SH-SY5Y (cell line): Measurements from ENCODE around the gene MSMP.

Experiments used
- GATA2 ChIP-seq: IDR thresholded peaks from 2 replicates; pipeline ENCODE4 v1.6.1; 2011; ENCODE audit warnings: mild to moderate bottlenecking, low read depth, low read length
- GATA3 ChIP-seq: IDR thresholded peaks from 2 replicates; pipeline ENCODE4 v1.6.1; 2011; ENCODE audit warnings: low read depth, mild to moderate bottlenecking, low read length, moderate library complexity

DNA sequence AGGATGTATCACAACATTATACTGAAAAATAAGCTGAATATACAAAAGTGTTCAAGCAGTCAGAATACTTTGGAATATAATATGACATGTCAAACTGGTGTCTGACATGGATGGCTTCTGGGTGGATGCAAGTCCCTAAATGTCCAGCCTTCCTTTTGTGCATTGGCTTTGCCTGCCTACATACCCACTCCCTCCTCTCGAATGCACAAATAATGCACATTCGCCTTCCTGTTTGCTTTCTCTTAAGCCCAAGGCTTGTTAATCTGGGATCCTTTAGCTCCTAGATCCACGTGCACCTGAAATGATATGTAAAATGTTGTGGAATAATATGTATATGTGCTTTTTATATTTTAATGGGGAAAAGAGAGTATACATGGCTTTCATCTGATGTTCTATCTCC lies 24.4 kb upstream of the MSMP start:
- TF ChIP-seq GATA2, result no peak
- TF ChIP-seq GATA3, result no peak
